Measurements from ENCODE around the gene LRRC32.
A peak's percentile ranks its signal among the peaks of the same experiment; 100 is the strongest.
"Not testable (repeated sequence)": the region's sequence is repeated elsewhere in the genome, so short reads cannot be mapped to it uniquely, and the experiment has no call there.

The LRRC32 gene

DNA sequence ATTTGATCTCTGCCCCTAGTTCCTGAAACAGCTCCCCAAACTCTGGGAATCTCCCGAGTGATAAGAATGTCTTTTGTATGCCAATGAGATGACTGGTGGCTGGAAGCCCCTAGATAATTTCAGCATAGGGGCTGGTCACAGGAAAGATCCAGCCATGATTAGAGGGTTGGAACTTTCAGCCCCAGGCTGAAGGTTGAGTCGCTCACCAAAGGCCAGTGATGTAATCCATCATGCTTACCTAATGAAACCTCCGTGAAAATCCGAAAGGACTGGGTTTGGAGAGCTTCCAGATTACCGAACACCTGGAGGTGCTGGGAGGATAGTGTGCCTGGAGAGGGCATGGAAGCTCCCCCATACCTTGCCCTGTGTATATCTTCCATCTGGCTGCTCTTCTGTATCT, 26.0 kb downstream of the LRRC32 start:
- no peak for DNase-seq

DNA sequence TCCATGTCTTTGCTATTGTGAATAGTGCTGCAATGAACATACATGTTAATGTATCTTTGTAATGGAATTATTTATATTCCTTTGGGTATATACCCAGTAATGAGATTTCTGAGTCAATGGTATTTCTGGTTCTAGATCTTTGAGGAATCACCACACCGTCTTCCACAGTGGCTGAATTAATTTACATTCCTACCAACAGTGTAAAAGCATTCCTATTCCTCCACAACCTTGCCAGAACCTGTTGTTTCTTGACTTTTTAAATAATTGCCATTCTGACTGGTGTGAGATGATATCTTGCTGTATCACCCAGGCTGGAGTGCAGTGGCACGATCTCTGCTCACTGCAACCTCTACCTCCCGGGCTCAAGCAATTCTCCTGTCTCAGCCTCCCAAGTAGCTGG, 26.8 kb downstream of the LRRC32 start:
- not testable (repeated sequence) for DNase-seq

- DNase-seq, result peak in 1 of 2 donors; percentile 31
Measured at GRCh38 chr11:76642341-76642740, 28.2 kb downstream of the LRRC32 start.

DNA sequence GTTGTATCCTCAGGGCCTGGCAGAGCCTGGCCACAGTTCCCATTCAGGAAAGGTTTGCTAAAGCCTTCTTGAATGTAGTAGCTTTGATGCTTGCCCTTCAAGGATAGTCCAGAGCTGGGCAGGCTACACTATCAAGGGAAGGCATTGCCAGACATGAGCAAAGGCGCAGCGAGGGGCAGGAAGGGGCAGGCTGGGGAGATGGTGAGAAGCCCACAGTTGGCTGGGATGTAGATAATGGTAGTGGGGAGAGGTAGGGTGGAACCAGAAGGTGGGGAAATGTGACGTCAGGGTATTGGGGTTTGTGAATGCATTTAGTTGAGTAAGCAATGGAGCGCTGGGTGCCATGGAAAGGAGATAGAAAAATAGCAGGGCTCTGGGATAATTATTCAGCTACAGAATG, 28.6 kb downstream of the LRRC32 start:
- no peak for DNase-seq

GRCh38 chr11:76640501-76640900, 30.0 kb downstream of the LRRC32 start:
- no peak for DNase-seq

DNA sequence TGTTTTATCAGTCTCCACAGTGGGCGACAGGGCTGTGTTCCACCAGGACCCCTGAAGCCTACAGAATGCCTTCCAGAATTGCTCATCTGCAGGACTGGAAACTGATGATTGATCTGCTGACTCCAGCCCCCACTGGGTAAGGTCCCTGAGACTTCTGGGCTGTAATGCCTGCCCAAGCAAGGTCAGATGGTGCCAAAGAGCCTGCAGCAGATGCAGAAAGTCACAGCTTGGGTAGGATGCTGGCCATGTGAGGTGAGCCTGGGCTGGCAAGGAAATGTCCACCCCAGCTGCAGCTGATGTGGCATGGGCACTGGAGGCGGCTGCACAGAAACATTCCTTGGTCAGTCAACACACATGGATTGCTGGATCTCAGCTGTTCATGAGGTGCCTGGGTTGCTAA, 30.9 kb downstream of the LRRC32 start:
- DNase-seq, result no peak

GRCh38 chr11:76638270-76639197, 32.0 kb downstream of the LRRC32 start:
- DNase-seq, result no peak

DNA sequence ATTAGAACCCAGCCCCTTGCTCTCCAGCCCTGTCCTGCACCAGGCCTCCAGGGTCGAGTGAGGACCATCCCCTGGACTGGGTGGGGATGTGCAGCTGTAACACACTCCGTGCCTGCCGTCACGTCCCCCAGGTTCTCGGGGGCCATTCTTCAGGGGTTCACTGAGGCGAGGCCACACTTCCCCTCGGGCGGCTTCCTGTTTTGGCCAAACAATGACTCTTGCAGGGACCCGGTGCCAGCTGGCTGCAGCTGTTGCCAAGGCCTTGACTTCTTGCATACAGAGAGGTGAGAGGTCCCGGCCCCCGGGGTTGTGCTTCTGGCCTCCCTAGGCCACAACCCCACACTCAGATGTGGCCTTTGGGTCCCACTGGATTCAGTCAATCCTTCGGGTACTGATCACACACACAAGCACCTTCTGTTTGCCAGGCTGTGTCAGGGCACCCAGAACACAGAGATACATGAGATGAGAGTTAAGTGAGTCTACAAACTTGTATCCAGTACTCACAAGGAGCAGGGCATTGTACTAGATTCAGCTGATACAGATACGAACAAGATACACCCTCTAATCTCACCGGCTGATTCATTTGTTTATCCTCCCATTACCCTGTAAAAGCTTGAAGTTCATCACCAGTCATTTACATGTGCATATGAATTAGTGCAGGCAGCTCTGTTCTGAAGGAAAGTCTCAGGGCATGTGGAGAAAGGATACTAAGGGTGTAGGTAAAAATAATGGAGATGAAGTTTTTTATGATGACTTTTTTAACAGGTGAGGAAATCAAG, 32.9 kb downstream of the LRRC32 start:
- peak in 1 of 2 donors; percentile 76 for DNase-seq

DNA sequence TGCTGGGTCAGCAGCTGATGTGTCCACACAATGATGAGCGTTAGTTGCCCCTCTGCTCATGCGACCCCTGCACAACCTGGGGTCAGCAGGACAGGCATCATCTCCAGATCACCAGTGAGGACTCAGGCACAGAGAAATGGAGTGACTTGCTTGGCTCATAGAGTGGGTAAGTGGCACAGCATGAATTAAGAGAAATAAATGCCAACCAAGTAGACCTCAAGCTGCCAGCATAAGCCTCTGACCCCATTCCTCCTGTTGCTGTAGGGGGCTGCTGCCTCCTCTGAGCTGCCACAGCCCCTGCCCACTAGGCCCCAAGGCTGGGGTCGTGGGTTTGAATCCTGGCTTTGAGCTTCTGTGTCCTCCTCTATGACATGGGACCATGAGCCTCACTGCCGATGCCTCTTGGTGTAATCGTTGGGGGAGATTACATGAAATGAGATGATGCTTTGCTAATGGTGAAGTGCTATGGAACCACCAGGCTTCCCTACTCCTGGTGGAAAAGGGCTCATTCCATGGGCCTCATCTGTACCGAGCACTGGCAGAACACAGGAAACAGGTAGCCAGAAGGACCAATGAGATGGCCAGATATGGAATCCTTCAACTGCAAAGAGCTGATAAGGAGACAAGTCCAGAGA, 33.6 kb downstream of the LRRC32 start:
- no peak for DNase-seq

DNA sequence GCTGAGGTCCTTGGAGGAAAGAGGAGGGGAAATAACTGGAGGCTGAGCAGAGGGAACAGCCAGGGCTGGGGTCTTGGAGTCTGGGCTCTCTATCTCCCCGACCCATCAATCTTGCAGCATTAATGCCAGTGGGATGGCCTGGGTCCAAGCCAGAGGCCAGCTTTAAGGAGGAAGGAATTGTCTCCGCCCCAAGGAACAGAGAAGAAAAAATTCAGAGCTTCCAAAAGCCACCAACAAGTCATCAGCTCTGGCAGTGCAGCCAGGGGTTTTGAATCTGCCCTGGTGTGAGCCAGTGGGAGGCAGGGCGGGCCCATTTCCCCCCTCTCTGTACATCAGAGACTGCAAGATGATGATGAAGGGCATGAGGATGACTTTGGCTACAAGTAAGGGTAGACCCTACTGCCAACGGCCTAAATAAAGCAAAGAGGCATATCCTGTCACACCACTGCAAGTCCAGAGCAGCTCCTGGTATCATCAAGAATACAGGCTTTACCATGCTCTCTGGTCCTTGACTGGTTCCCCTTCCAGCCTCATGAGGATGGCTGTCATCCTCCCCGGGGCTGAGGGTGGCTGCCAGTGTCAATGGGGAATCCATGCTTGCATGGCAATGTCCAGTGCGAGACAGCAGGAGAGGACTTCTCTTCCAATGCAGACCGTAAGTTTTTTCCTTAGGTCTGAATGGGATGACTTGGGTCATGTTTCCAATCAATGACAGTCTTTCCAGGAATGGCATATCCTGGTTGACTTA, 34.4 kb downstream of the LRRC32 start:
- DNase-seq, result no peak

DNA sequence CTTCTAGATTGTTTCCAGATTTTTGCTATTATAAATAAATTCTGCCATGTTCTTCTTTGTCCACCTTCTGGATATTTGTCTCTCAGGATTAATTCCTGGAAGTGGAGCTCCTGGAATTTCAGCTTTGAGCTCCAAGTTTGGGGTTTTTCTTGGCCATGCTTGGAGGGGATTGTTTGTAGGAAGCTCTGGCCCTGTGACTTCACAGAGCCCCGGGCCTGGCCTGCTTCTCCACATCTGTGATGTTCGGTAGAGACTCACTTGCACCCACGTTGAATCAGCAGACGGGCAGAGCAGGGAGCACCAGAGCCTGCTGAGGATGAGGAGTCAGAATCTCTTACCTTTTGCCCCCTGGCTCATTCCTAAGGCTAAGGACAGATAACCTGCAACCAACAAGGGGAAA, 35.7 kb downstream of the LRRC32 start:
- no peak for DNase-seq

DNA sequence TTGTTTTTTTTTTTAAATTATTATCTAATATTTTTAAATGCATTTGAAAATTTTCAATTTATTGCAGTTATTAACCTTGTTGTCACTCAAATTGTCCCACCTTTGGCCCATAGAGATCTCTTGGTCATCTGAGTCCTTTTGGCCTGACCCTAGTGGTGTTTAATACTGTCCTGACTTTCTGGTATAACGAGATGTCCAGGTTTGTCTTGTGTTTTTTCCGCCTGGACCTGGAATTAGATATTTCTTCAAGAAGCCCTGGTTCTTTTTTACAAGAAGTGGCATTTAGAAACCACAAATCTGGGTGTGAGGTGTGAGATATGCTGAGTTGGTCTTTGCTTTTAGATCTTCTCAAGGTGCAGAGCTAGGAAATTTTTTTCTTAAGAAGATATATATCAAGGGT, 38.1 kb downstream of the LRRC32 start:
- DNase-seq, result no peak

DNA sequence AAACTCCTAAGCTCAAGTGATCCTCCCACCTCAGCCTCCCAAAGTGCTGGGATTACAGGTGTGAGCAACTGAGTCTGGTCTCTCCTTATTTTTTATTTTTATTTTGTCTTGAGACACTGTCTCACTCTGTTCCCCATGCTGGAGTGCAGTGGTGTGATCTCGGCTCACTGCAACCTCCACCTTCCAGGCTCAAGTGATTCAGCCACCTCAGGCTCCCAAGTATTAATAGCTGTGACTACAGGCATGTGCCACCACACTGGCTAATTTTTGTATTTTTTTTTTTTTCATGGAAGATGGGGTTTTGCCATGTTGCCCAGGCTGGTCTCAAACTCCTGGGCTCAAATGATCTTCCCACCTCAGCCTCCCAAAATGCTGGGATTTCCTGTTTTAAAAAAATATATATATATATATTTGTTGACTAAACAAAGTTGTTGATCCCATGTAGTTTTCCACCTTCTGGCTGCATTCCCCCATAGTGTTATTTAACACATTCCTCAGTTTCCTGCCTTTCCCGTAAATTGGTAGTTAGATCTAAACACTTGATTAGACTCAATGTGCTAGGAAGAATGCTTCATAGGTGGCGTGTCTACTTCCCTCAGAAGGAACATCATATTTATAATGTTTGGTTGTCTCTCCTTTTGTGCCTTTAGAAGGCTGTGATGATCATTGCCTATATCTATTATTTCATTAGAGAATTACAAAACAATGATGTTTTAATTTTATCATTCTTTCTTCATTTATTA, 38.8 kb downstream of the LRRC32 start:
- no peak for DNase-seq

DNA sequence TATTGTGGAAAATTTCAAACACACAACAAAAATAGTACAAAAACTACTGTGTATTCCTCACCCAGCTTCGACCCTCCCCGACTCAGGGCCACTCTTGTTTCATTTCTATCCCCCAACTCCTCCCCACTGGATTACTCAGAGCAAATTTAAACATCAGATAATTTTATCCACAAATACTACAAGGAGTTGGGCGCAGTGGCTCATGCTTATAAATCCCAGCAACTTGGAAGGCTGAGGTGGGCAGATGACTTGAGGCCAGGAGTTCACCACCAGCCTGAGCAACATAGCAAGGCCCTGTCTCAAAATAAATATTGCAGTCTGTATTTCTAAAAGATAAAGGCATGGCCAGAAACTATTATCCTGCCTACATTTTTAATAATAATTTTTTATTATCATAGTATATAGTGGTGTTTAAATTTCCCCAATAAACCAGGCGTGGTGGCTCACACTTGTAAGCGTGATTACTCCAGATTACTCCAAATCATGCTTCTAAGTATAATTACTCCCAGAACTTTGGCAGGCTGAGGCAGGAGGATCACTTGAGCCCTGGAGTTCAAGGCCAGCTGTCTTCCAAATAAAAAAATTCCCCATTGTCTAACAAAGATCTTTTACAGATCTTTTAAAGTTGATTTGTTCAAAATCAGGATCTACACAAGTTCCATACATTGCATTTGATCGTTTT, 39.8 kb downstream of the LRRC32 start:
- no peak for DNase-seq

- DNase-seq, result peak; percentile 33 to 79
Measured at GRCh38 chr11:76629853-76630599, 40.5 kb downstream of the LRRC32 start.

DNA sequence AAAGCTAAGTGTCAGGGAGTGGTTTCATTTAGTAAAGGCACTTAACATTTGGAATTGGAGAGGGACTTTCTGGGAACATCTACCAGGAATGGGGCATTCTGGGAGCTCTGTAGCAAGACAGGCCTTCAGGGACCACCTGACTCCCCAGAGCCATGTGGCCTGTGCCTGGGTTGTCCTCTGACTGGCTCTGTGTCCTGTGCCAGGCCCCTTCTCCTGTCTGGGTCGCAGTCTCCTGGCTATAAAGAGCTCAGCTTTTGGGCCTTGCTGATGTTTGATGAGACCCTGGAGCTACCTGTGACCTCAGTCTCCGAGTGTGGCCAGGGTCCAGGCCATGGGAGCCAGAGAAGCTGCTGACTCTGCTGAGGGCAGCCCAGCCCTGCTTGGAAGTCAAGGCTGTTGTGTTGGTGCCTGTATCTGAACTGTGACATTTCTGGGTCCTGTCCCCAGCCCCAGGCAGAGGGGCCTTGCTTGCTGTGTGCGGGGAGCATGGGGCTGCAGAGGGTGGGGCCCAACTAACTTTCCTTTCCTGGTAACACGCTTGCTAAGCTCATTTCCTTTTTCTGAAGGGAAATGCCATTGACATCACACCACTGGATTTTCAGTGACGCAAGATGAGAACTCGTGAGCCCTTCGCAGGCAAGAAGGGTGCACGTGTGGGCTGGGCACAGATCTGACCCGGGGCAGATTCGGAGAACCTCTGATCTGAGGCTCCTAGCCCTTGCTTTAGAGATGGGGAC, 41.3 kb downstream of the LRRC32 start:
- DNase-seq, result peak; percentile 63 to 88

- peak in 1 of 2 donors; percentile 36 for DNase-seq
Measured at GRCh38 chr11:76628408-76628947, 42.1 kb downstream of the LRRC32 start.

DNA sequence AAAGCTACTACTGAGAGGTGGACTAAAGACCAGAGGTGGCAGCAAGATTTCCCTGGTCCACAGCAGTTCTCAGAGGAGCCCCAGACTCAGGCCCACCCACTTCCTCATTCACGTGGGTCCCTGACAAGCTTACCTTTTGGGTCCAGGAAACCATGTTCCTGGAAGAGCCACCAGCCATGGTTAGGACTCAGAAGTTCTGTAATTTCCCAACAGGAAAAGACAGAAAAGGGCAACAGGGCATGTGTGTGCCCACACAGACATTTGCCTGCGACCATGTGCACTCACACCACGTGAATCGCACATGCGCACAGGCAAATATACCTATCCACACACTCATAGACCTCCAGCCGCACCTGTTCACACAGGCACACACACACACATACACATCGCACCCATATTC, 42.9 kb downstream of the LRRC32 start:
- peak in 1 of 2 donors; percentile 40 for DNase-seq

- DNase-seq, result peak; percentile 50 to 82
Measured at GRCh38 chr11:76626921-76627401, 43.6 kb downstream of the LRRC32 start.
